GM12878 (cell line): ENCODE measurements around the gene PCK1. TPM values are rescaled to one million over a fixed set of nuclear protein-coding genes. Genes with fewer than 3 reads are reported as not detected.

Source experiments
- ATAC-seq: fragments of 200-7000 bp; cut with Tn5 transposase; 3 replicates; pipeline ENCODE4 v1.9.1; 2020; ENCODE audit warnings: mild to moderate bottlenecking, moderate library complexity
- BruUV-seq: library from RNA; stranded (reverse); fragments of 400-500 nt; replicated peaks from 2 replicates; lab custom pipeline; 2021; lab: Mats Ljungman, UMichigan
- CTCF ChIA-PET: fragments of 300-600 bp; sonication (Branson Sonifier 250); formaldehyde crosslinking; extraction: SDS; loops from one replicate; lab custom pipeline; 2021; ENCODE audit warnings: inconsistent platforms; lab: Yijun Ruan, JAX
- POLR2A ChIA-PET: fragments of 350-600 bp; formaldehyde crosslinking; extraction: SDS; loops from one replicate; lab custom pipeline; 2021; ENCODE audit warnings: inconsistent platforms; lab: Charles Lee
- RAD21 ChIA-PET: fragments of 300-600 bp; sonication (Branson Sonifier 250); formaldehyde crosslinking; loops from one replicate; lab custom pipeline; 2023; ENCODE audit warnings: antibody characterized with exemption; ENCODE audit not compliant: unreplicated experiment; lab: Charles Lee
- SMC1A ChIA-PET: fragments of 300-600 bp; sonication (Branson Sonifier 250); formaldehyde crosslinking; loops from one replicate; lab custom pipeline; 2023; ENCODE audit not compliant: unreplicated experiment, uncharacterized antibody; lab: Charles Lee
- DNase-seq: peaks from one replicate; pipeline ENCODE4 v3.0.0-alpha.2; 2011; ENCODE audit warnings: low read depth, low spot score
- FAIRE-seq: peaks from 3 replicates; lab custom pipeline; 2011; peaks lifted over from hg19 to GRCh38; lab: Jason Lieb, UNC
- H2AFZ ChIP-seq: 2 replicates; pipeline ENCODE4 v1.6.0; 2011; ENCODE audit warnings: low read depth, low read length, control low read depth; ENCODE audit not compliant: control insufficient read depth
- H3K27ac ChIP-seq: 2 replicates; pipeline ENCODE4 v1.5.1; 2011; ENCODE audit warnings: control low read depth; ENCODE audit not compliant: control insufficient read depth, insufficient read depth
- H3K27me3 ChIP-seq, 2 experiments: replicated peaks in 1 of 2; 2 replicates each; pipeline versions ENCODE4 v1.6.0 to v1.6.1; 2011; ENCODE audit warnings: low read length in 1 of 2; ENCODE audit not compliant: control insufficient read depth in 2 of 2, insufficient read depth in 2 of 2
- H3K36me3 ChIP-seq, 2 experiments: 2 replicates each; pipeline ENCODE4 v1.5.1; 2011; ENCODE audit warnings: low read length in 1 of 2; ENCODE audit not compliant: control insufficient read depth in 2 of 2, insufficient read depth in 2 of 2
- H3K4me1 ChIP-seq: 2 replicates; pipeline ENCODE4 v1.6.1; 2011; ENCODE audit warnings: mild to moderate bottlenecking, low read length, moderate library complexity, mixed read lengths; ENCODE audit not compliant: control insufficient read depth, insufficient read depth
- H3K4me2 ChIP-seq: 2 replicates; pipeline ENCODE4 v1.6.0; 2011; ENCODE audit warnings: control low read depth; ENCODE audit not compliant: control insufficient read depth, insufficient read depth
- H3K4me3 ChIP-seq: fragments of 200-600 bp; sonication (generic); 2 replicates; pipeline ENCODE4 v1.5.1; 2016
- H3K79me2 ChIP-seq: 2 replicates; pipeline ENCODE4 v1.6.0; 2011; ENCODE audit warnings: low read length; ENCODE audit not compliant: control insufficient read depth, insufficient read depth
- H3K9ac ChIP-seq: 2 replicates; pipeline ENCODE4 v1.8.0; 2011; ENCODE audit warnings: low read length, control low read depth, mixed read lengths; ENCODE audit not compliant: control insufficient read depth, insufficient read depth
- H3K9me3 ChIP-seq: replicated peaks from 3 replicates; pipeline ENCODE4 v1.5.1; 2011; ENCODE audit warnings: mild to moderate bottlenecking, low read length; ENCODE audit not compliant: control insufficient read depth, insufficient read depth
- H4K20me1 ChIP-seq: 2 replicates; pipeline ENCODE4 v1.6.0; 2011; ENCODE audit not compliant: control insufficient read depth, insufficient read depth
- CTCF ChIP-seq, 3 experiments: IDR thresholded peaks in 2 of 3; conservative IDR thresholded peaks in 1 of 3; 2 replicates each; pipeline ENCODE4 v1.5.1; 2011; ENCODE audit warnings: low read depth in 3 of 3, low read length in 3 of 3, mild to moderate bottlenecking in 3 of 3, control low read depth in 2 of 3, moderate library complexity in 2 of 3, inconsistent platforms in 1 of 3, mixed read lengths in 1 of 3; ENCODE audit not compliant: control insufficient read depth in 2 of 3, insufficient read depth in 1 of 3; ENCODE audit errors: extremely low read depth in 1 of 3
- KLF5 ChIP-seq: fragments of 450-650 bp; IDR thresholded peaks from 2 replicates; pipeline ENCODE4 v1.6.1; 2014; ENCODE audit warnings: mild to moderate bottlenecking; ENCODE audit not compliant: partially characterized antibody
- MEF2A ChIP-seq: IDR thresholded peaks from 2 replicates; pipeline ENCODE4 v1.6.1; 2011; ENCODE audit warnings: low read depth, mild to moderate bottlenecking, low read length, moderate library complexity; ENCODE audit not compliant: insufficient read depth
- WGBS: methylation state at CpG from one replicate; pipeline ENCODE4 v1.1.6; 2016; ENCODE audit warnings: low lambda C conversion rate; ENCODE audit not compliant: insufficient replicate concordance, insufficient coverage; ENCODE audit errors: missing lambda C conversion rate; 5-methylcytosine and 5-hydroxymethylcytosine counted together
- in situ Hi-C: fragments of 300-500 bp; cut with MboI; formaldehyde crosslinking; loops from 9 replicates; pipeline ENCODE4 v1.14.3; 2018; ENCODE audit warnings: mixed read lengths
- intact Hi-C: fragments of 100-400 bp; cut with micrococcal nuclease; formaldehyde crosslinking; loops from one replicate; pipeline ENCODE4 v1.14.2; 2022; ENCODE audit not compliant: unreplicated experiment
- polyA plus RNA-seq, 11 experiments: library from polyadenylated mRNA; depleted of rRNA in 4 of 11; unstranded in 6 of 11; stranded (reverse) in 5 of 11; fragments of >200 nt; fragmentation: Nextera tagmentation in 4 of 11; fragmentation: Illumina TruSeq in 1 of 11; extraction: Ambion mirVana in 4 of 11; extraction: Trizol in 1 of 11; gene quantifications; 1 replicate in 1 of 11; 2 replicates in 10 of 11; pipeline versions ENCODE4 v1.2.1 to v1.2.3, GENCODE V29; 2011 to 2016; ENCODE audit warnings: inconsistent platforms in 2 of 11, missing spikeins in 2 of 11, low read depth in 1 of 11
- total RNA-seq, 4 experiments: library from RNA; depleted of rRNA in 3 of 4; stranded (reverse); fragments of >200 nt in 3 of 4; fragmentation: Illumina TruSeq in 1 of 4; extraction: Trizol in 1 of 4; gene quantifications; 2 replicates each; pipeline versions ENCODE4 v1.2.1 to v1.2.3, GENCODE V29; 2013 to 2021

Gene PCK1
- total and polyA plus RNA-seq, 10 of the 15 experiments (the other 5 are each of a cell fraction or from before 2014, with no cell fraction given) = 0.02 to 0.33 (median 0.09) TPM; not detected in 5

- peaks cover 0 to 2% of the 10 kb centered on the region in 2 experiments; a peak in 1 of 4 replicates for H3K27me3 ChIP-seq
- no peaks in the 10 kb centered on the region for H3K79me2 ChIP-seq
- intact Hi-C loops = no loop called here
- ATAC-seq = no peak
- no peaks in the 10 kb centered on the region for H3K9me3 ChIP-seq
- no peak for FAIRE-seq
- H2AFZ ChIP-seq = no peak overlapping the region
- WGBS = 78% methylated on average over 17 of the region's 18 CpGs
- in situ Hi-C loops = loop anchor here (10.0 kb wide), 2 partner anchors 784 to 844 kb away; no protein-coding TSS in a partner anchor
- no peak overlapping the region for H3K27ac ChIP-seq
- no TSS peak for BruUV-seq
- DNase-seq = no peak
- TF ChIP-seq CTCF (IDR thresholded peaks at IDR 0.05 in 2 of 3, conservative IDR thresholded peaks at IDR 0.05 in 1 of 3; ENCODE audit: control insufficient read depth in 2 of 3, extremely low read depth in 1 of 3, insufficient read depth in 1 of 3, low read depth in 3 of 3, low read length in 3 of 3) = no peak
- no peak for TF ChIP-seq MEF2A
- no peak for TF ChIP-seq KLF5
- no peaks in the 10 kb centered on the region for H4K20me1 ChIP-seq
- ChIA-PET RAD21 (no interaction called here), CTCF (interaction anchor here (1.5 kb wide), 1 partner anchor 10 kb away, joined by 4 read pairs; the partner anchor contains the start of gene ZBP1), POLR2A (no interaction called here), SMC1A (no interaction called here)
- H3K4me1 ChIP-seq = peaks cover 2% of the 10 kb centered on the region; the same call in 1 of the 2 replicates
- no peak overlapping the region for H3K9ac ChIP-seq
- H3K4me2 ChIP-seq = no peak overlapping the region
- no peak overlapping the region for H3K4me3 ChIP-seq
- H3K36me3 ChIP-seq = no peaks in the 10 kb centered on the region; a peak in 2 of 4 replicates
Observed at GRCh38 chr20:57610261-57610952, 49.5 kb downstream of the PCK1 start.
